Testis (tissue), 3 donors: ENCODE measurements around the gene CDK2AP2. TPM values are rescaled to one million over a fixed set of nuclear protein-coding genes. Genes with fewer than 3 reads are reported as not detected.

Source experiments
- DNase-seq: peaks from one replicate; pipeline ENCODE4 v3.0.0-alpha.2; 2019
- H3K27ac ChIP-seq, 2 donors: fragments of 200-600 bp; sonication (generic); one replicate each; pipeline ENCODE4 v1.5.1; 2019
- H3K27me3 ChIP-seq: fragments of 200-600 bp; sonication (generic); one replicate; pipeline ENCODE4 v1.5.1; 2019
- H3K36me3 ChIP-seq: fragments of 200-600 bp; sonication (generic); one replicate; pipeline ENCODE4 v1.5.1; 2017; ENCODE audit warnings: low read depth; ENCODE audit errors: missing control alignments
- H3K4me1 ChIP-seq: fragments of 200-600 bp; sonication (generic); one replicate; pipeline ENCODE4 v1.5.1; 2019
- H3K4me3 ChIP-seq, 2 donors: fragments of 200-600 bp; sonication (generic); one replicate each; pipeline ENCODE4 v1.5.1; 2017 to 2019
- H3K9me3 ChIP-seq: fragments of 200-600 bp; sonication (generic); one replicate; pipeline ENCODE4 v1.5.1; 2017
- POLR2A ChIP-seq: fragments of 450-650 bp; IDR thresholded peaks from one replicate; pipeline ENCODE4 v1.6.1; 2017; ENCODE audit warnings: antibody characterized with exemption, mild to moderate bottlenecking, moderate library complexity
- WGBS, 2 donors: methylation state at CpG; one replicate each; pipeline ENCODE4 v1.1.5; 2018; 5-methylcytosine and 5-hydroxymethylcytosine counted together
- intact Hi-C: fragments of 100-400 bp; cut with DNase I; formaldehyde crosslinking; loops from one replicate; pipeline ENCODE4 v1.15.1; 2023; ENCODE audit warnings: low total_unique reads
- polyA plus RNA-seq: library from polyadenylated mRNA; stranded (reverse); fragments of 350-450 nt; fragmentation: Illumina TruSeq; extraction: RNeasy Lipid Tissue Mini Kit (QIAGEN cat#74804); gene quantifications from one replicate; pipeline ENCODE4 v1.2.3, GENCODE V29; 2014; ENCODE audit warnings: low read depth, low replicate concordance; ENCODE audit not compliant: insufficient read depth
- total RNA-seq, 2 donors: library from RNA; depleted of rRNA; stranded (reverse); fragments of >200 nt; gene quantifications; one replicate each; pipeline ENCODE4 v1.2.3, GENCODE V29; 2016
- TF ChIP-seq, protein P1 (sequence below), 3 experiments: fragments of 450-650 bp in 2 of 3; fragments of 200-600 bp in 1 of 3; sonication (generic) in 1 of 3; IDR thresholded peaks; one replicate each; pipeline ENCODE4 v1.5.1; 2016 to 2019; ENCODE audit warnings: antibody characterized with exemption in 3 of 3, mild to moderate bottlenecking in 2 of 3, moderate library complexity in 1 of 3

Gene CDK2AP2
- total and polyA plus RNA-seq, 3 donors from 2014 or later, result 20.9 to 38.0 (median 26.4) TPM

DNA sequence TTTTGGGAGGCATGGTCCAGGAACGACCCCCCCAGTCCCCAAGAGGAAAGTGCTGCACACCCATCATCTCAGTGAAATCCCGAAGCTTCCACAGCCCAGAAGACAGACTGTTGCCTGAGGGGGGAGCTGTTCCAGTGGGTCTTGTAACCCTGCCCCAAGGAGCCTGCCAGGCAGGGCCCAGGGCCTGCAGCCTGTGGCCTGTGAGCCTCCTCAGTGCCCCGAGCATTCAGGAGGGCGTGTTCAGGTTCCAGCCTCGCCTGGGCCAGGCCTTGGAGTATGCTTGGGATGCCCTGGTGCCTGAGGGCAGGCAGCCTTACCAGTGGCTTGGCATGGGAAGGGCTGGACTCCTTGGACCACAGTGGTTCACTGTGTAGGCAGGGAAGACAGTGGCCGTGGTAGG, 33.2 kb upstream of the CDK2AP2 start:
- no peak for DNase-seq
- no peak overlapping the region for H3K4me3 ChIP-seq
- no peaks in the 10 kb centered on the region for H3K36me3 ChIP-seq
- H3K27me3 ChIP-seq, result no peaks in the 10 kb centered on the region
- TF ChIP-seq, protein P1, sequence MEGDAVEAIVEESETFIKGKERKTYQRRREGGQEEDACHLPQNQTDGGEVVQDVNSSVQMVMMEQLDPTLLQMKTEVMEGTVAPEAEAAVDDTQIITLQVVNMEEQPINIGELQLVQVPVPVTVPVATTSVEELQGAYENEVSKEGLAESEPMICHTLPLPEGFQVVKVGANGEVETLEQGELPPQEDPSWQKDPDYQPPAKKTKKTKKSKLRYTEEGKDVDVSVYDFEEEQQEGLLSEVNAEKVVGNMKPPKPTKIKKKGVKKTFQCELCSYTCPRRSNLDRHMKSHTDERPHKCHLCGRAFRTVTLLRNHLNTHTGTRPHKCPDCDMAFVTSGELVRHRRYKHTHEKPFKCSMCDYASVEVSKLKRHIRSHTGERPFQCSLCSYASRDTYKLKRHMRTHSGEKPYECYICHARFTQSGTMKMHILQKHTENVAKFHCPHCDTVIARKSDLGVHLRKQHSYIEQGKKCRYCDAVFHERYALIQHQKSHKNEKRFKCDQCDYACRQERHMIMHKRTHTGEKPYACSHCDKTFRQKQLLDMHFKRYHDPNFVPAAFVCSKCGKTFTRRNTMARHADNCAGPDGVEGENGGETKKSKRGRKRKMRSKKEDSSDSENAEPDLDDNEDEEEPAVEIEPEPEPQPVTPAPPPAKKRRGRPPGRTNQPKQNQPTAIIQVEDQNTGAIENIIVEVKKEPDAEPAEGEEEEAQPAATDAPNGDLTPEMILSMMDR (IDR thresholded peaks at IDR 0.05), result no peak
- TF ChIP-seq POLR2A, result no peak
- intact Hi-C loops, result no loop called here
- H3K9me3 ChIP-seq, result no peaks in the 10 kb centered on the region
- peaks cover 5% of the 10 kb centered on the region for H3K4me1 ChIP-seq
- H3K27ac ChIP-seq, result no peak overlapping the region
- WGBS, 2 donors, result 86 to 96% methylated on average over 1 to 4 of the region's 6 CpGs

DNA sequence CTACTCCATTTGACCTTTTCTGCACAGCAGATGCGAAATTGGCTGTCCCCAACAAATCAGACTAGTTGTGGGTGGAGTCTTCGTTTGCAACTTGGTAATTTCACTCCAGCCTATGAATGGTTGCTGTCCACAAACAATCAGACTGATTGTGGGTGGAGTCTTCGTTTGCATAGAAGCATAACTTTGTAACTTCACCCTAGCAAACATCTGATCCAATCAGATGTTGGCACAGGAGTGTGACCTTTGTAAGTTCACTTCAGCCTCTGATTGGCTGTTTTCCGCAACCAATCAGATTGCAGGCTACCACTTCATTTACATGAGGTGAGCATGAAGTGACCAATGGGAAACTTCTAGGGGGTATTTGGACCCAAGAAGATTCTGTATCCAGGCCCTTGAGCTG, 31.6 kb upstream of the CDK2AP2 start:
- Histone ChIP-seq H3K27ac (no peak overlapping the region), H3K27me3 (no peaks in the 10 kb centered on the region), H3K36me3 (no peaks in the 10 kb centered on the region), H3K4me1 (no peaks in the 10 kb centered on the region), H3K4me3 (no peak overlapping the region), H3K9me3 (no peaks in the 10 kb centered on the region)
- peak; percentile 54 for DNase-seq
- intact Hi-C loops, result no loop called here
- no peak for TF ChIP-seq POLR2A
- TF ChIP-seq, protein P1 (IDR thresholded peaks at IDR 0.05), result no peak
- WGBS, 2 donors, result 82 to 86% methylated on average over 4 of the region's 4 CpGs

GRCh38 chr11:67538823-67539505, 31.0 kb upstream of the CDK2AP2 start:
- TF ChIP-seq POLR2A, result no peak
- TF ChIP-seq, protein P1 (IDR thresholded peaks at IDR 0.05), result no peak
- Histone ChIP-seq H3K27ac (no peak overlapping the region), H3K27me3 (no peaks in the 10 kb centered on the region), H3K36me3 (no peaks in the 10 kb centered on the region), H3K4me1 (no peaks in the 10 kb centered on the region), H3K4me3 (no peak overlapping the region), H3K9me3 (no peaks in the 10 kb centered on the region)
- intact Hi-C loops, result no loop called here
- no peak for DNase-seq
- 90 to 94% methylated on average over 9 to 10 of the region's 10 CpGs for WGBS, 2 donors

DNA sequence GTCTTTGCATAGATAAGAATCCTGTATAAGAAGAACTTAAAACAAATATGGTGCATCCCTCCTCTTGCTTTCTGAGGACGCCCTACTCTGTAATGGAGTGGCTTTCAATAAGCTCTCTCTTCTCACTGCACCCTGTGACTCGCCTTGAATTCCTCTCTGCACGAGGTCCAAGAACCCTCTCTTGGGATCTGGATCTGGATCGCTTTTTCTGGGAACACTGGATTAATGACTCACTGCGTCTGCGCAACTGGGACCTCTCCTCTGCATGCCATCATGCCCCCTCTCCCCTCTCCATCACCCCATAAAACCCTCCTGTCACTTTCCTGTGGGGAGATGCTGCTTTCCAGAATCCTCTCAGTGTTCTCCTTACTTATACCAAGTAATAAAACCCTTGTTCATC, 30.3 kb upstream of the CDK2AP2 start:
- Histone ChIP-seq H3K27ac (no peak overlapping the region), H3K4me1 (no peaks in the 10 kb centered on the region), H3K27me3 (no peaks in the 10 kb centered on the region), H3K4me3 (no peak overlapping the region), H3K9me3 (no peaks in the 10 kb centered on the region), H3K36me3 (no peaks in the 10 kb centered on the region)
- no peak for DNase-seq
- TF ChIP-seq, protein P1 (IDR thresholded peaks at IDR 0.05), result no peak
- no peak for TF ChIP-seq POLR2A
- intact Hi-C loops, result no loop called here
- 76% methylated on average over 6 of the region's 6 CpGs for WGBS, 2 donors

DNA sequence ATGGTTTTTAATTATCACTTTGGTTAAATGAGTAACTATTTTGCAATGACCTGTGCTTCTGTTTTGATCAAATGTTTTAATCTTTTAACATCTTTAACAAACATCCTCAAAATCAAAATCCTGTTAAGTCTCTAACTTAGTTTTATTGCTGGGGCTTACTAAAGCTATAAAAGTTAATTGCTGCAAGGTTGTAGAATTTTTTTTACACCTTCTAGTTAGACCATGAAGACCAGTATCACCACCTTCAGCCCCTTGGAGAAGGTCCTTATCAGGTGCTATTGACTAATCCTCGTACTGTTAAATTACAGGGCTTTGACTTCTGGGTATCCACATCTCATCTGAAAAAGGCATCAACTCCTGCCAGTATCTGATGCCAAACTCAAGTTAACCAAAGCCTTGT, 27.6 kb upstream of the CDK2AP2 start:
- Histone ChIP-seq H3K36me3 (no peaks in the 10 kb centered on the region), H3K27ac (no peak overlapping the region), H3K4me1 (no peaks in the 10 kb centered on the region), H3K27me3 (no peaks in the 10 kb centered on the region), H3K9me3 (no peaks in the 10 kb centered on the region), H3K4me3 (no peak overlapping the region)
- intact Hi-C loops, result no loop called here
- no peak for DNase-seq
- TF ChIP-seq, protein P1 (IDR thresholded peaks at IDR 0.05), result no peak
- TF ChIP-seq POLR2A, result no peak
- WGBS, 2 donors, result 85 to 94% methylated on average over 1 of the region's 1 CpG
